ENCODE results near the gene EIF4A3.
A peak's percentile ranks its signal among the peaks of the same experiment; 100 is the strongest.

The EIF4A3 gene

DNA sequence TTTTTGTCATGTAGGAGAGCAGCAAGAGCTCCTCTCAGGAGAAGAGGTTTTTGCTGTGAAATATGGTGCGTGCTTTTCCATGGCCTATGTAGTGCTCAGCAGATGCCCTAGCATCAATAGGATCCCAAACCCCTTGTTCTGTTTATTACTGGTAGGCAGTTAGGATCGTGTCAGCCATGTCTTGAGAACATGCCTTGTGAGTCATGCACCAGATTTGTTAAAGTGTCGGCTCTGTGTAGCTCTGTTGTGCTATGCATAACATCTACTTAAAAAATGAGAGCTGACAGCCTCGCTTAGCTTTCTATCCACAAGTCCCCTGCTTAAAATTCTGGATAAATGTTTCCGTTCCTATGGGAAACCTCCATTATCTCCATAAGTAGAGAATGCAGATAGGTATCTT, 4.4 kb upstream of the EIF4A3 start:
- TF ChIP-seq, protein P1, sequence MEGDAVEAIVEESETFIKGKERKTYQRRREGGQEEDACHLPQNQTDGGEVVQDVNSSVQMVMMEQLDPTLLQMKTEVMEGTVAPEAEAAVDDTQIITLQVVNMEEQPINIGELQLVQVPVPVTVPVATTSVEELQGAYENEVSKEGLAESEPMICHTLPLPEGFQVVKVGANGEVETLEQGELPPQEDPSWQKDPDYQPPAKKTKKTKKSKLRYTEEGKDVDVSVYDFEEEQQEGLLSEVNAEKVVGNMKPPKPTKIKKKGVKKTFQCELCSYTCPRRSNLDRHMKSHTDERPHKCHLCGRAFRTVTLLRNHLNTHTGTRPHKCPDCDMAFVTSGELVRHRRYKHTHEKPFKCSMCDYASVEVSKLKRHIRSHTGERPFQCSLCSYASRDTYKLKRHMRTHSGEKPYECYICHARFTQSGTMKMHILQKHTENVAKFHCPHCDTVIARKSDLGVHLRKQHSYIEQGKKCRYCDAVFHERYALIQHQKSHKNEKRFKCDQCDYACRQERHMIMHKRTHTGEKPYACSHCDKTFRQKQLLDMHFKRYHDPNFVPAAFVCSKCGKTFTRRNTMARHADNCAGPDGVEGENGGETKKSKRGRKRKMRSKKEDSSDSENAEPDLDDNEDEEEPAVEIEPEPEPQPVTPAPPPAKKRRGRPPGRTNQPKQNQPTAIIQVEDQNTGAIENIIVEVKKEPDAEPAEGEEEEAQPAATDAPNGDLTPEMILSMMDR (IDR thresholded peaks at IDR 0.05; ENCODE audit: insufficient read depth, low read depth, low read length, missing control alignments), result no peak
- no peak for DNase-seq (ENCODE audit: low read depth)
- H3K4me3 ChIP-seq (ENCODE audit: low read depth, low read length), result no peak overlapping the region

DNA sequence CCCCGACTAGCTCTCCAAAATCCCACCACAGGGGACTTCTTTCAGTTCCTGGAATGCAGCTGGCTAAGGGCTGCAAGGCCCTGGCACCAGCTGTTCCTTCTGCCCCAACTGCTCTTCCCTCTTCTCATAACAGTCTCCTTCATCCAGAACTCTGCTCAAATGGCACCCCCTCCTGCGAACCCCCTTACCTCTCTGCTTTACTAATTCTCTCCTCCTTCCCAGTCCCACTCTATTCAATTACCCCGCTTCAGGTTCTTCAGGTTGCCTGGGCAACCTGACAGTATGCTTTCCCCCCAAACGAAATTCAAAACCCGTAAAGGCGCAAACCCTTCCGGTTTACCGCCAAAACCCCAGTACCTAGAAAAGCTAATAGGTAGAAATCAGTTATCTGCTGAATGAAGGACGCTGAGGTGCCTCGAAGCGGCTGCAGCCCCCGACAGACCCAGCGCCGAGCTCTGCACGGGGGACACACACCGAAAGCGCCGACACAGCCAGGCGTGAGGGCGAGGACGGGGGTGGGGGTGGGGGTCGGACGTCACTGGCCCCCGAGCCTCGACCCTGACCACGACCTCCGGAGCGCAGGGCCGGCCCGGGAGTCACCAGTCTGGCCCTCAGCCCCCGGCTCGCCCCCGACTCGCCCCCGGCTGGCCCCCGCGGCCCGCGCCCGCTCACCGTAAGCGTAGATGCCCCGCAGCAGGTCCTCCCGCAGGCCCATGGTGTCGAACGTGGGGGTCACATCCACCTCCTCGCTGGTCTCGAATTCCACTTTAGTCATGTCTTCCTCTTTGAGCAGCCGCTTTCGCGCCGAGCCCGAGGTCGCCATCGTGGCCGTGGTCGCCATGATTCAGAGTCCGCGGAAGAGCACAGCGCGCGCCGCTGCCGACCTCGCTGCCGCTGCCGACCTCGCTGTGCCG, 550 bp downstream of the EIF4A3 start:
- TF ChIP-seq, protein P1 (IDR thresholded peaks at IDR 0.05; ENCODE audit: insufficient read depth, low read depth, low read length, missing control alignments), result no peak
- peak; percentile 46 for DNase-seq (ENCODE audit: low read depth)
- H3K4me3 ChIP-seq (ENCODE audit: low read depth, low read length), result peak overlapping the region; percentile 76

DNA sequence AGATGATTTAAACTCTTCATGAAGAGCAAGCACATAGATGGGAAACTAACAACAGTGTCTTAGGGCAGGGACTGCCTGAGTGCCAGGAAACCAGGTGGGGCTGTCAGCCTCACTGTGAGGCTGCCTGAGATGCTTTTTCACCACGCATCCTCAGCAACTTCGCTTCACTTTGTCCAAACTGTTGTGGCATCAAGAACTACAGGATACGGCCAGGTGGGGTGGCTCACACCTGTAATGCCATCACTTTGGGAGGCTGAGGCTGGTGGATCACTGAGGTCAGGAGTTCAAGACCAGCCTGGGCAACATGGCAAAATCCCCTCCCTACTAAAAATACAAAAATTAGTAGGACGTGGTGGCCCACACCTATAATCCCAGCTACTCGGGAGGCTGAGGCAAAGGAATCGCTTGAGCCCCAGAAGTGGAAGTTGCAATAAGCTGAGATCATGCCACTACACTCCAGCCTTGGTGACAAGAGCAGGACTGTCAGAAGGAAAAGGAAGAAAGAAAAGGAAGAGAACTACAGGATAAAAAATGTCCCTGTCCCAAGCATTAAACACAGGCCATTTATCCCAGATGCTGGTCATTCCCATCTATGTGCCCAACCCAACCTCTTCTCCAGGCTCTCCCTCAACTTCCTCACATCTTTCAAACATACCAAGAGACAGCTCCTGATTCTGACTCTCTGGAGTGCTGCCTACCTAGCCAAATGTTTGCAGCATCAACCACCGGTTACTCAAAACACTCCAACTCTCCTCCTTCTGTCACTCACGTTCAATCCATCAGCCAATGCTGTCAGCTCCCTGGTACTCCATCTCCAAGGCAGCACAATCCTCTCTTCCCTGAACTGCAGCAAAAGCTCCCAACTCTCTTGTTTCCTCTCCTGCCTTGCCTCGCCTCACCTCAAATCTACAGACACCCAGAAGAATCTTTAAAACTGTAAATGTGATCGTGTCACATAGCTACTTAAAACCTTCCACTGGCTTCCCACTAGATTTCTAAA, 1.6 kb downstream of the EIF4A3 start:
- TF ChIP-seq, protein P1 (IDR thresholded peaks at IDR 0.05; ENCODE audit: insufficient read depth, low read depth, low read length, missing control alignments), result no peak
- peak overlapping the region; percentile 76 for H3K4me3 ChIP-seq (ENCODE audit: low read depth, low read length)
- DNase-seq (ENCODE audit: low read depth), result peak; percentile 26

DNA sequence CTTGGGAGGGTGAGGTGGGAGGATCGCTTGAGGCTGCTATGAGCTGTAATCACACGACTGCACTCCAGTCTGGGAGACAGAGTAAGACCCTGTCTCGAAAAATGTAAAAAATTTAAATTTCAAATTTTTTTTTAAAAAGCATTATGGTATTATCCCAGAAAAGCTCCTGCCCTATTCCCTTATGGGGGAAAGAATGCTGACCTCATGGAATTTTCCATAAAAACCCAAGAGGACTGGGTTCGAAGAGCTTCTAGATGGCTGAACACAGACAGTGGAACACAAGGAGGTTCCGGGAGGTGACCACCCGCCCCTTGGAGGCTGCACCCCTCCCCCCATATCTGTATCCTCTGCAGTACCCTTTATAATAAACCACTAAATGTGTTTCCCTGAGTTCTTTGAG, 4.0 kb downstream of the EIF4A3 start:
- no peak for DNase-seq (ENCODE audit: low read depth)
- H3K4me3 ChIP-seq (ENCODE audit: low read depth, low read length), result no peak overlapping the region
- TF ChIP-seq, protein P1 (IDR thresholded peaks at IDR 0.05; ENCODE audit: insufficient read depth, low read depth, low read length, missing control alignments), result no peak

DNA sequence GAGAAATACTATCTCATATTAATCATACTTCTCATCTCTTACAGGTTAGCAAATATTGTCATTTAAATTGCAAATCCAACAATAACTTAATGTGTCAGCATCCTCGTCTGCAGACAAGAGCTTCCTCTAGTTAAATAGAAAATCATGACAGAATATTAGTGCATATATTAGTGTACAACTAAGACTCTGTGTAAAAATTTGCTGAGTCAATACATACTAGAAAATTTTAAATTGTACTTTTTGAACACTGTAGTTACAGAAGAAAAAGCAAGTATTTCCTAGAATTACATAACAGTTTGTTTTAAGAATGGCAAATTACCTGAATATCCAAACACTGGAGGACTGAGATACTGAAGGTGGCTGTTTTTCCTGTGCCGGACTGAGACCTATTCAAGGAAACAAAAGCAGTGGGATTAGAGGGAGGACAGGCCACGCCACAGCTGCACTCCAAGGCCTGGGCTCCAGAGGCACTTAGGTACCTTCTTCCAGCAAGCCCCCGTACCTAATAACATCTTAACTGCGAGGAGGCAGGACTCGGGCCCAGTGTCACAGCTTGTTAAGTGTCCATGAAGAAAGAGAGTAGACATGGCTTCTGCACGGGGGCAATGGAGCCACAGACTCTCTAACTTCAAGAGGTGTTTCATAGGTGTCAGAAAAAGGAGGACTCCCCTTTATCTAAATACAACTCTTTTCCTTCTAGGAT, 5.3 kb downstream of the EIF4A3 start:
- DNase-seq (ENCODE audit: low read depth), result no peak
- TF ChIP-seq, protein P1 (IDR thresholded peaks at IDR 0.05; ENCODE audit: insufficient read depth, low read depth, low read length, missing control alignments), result no peak
- H3K4me3 ChIP-seq (ENCODE audit: low read depth, low read length), result no peak overlapping the region

DNA sequence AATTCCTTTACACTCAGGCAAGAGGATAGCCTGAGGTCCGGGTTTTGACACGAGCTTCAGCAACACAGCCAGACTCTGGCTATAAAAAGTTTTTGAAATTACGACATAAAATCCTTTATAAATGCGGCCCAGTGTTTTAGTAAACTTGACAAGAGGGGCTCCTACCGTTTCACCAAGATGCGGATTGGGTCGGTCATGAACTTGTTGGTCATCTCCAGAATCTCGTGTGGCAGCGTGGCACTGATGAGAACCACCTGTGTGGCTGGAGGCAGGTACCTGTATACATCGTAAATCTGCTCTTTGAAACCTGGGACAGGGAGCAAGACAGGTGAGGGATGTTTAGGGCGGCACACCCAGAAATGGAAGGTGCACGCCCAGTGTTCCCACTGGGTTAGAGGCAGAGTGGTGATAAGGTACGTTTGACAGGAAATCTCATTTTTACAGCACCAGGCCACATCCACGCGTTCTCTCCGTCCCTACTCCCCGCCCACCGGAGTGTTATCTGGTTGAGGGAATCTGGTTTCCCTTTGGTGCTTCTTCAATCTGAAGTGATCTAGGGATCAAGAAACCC, 8.0 kb downstream of the EIF4A3 start:
- TF ChIP-seq, protein P1 (IDR thresholded peaks at IDR 0.05; ENCODE audit: insufficient read depth, low read depth, low read length, missing control alignments), result no peak
- no peak overlapping the region for H3K4me3 ChIP-seq (ENCODE audit: low read depth, low read length)
- DNase-seq (ENCODE audit: low read depth), result no peak
